ENCODE results near the gene PKMYT1. TPM values are rescaled to one million over a fixed set of nuclear protein-coding genes. Genes with fewer than 3 reads are reported as not detected.

Gene PKMYT1
- total and polyA plus RNA-seq, 7 experiments from 2014 or later: 0.93 to 89.1 TPM; not detected in 5

DNA sequence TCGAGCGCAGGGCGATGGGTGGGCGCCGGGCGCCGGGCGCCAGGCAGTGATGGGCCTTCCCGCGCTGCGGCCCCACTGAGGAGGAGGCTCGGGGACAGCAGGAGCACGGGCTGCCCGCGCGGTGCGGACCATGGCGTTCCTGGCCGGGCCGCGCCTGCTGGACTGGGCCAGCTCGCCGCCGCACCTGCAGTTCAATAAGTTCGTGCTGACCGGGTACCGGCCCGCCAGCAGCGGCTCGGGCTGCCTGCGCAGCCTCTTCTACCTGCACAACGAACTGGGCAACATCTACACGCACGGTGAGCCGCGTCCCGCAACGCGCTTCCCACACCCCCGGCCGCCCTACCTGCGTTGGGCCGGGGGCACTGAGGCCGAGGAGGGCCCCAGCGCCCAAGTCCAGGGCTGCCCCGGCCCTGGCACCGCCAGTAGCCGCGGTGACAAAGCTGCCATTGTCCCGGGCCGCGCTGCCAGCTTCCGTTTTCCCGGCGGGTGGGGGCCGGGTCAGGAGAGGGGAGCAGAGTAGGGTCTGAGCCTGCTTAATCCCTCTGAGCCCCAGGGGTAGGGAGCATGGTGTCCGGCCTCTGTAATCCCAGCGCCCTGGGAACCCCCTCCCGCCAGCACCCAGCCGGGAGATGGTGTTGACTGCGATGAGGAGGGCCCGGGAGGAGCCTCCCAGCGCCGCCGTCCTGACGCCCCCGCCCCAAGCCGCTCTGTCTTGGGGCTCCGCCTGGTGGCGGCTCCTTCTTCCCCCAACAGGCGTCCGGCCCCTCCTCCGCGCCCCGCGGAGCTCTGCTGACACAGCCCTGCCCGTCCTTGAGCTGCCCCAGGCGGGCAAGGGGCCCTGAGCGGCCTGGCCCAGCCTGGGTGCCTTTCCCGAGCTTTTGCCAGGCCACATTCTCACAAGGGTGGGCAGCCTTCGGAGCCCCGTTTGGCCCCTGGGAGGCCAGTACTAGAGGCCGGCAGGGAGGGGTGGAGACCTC lies 10.4 kb downstream of the PKMYT1 start:
- DNase-seq: peak in 8 of 9 donors; percentile 35 to 91 (median 48)
- Histone ChIP-seq H3K36me3 (ENCODE audit: control insufficient read depth in 2 of 3, insufficient read depth in 3 of 3, low read length in 3 of 3) (no peaks in the 10 kb centered on the region), H3K4me1 (ENCODE audit: control insufficient read depth in 2 of 2, insufficient read depth in 2 of 2, low read length in 2 of 2) (peaks cover 10 to 19% of the 10 kb centered on the region in 2 donors), H3K27me3 (ENCODE audit: control insufficient read depth in 2 of 2, insufficient read depth in 2 of 2, low read length in 2 of 2) (peaks cover 0 to 23% of the 10 kb centered on the region in 2 donors), H3K27ac (ENCODE audit: low read depth, low read length) (no peak overlapping the region), H3K4me3 (ENCODE audit: low read length) (peak overlapping the region; percentile 64), H3K9me3 (ENCODE audit: control insufficient read depth in 2 of 3, low read length in 3 of 3) (no peaks in the 10 kb centered on the region)
- Mint-ChIP-seq H3K36me3 (peaks cover 0 to 1% (median 0%) of the 10 kb centered on the region in 5 donors), H3K9me3 (peaks cover 0 to 3% (median 0%) of the 10 kb centered on the region in 11 donors), H3K4me3 (peak overlapping the region in 9 of 10 donors; percentile 33 to 78 (median 55)), H3K27me3 (peaks cover 8 to 20% (median 11%) of the 10 kb centered on the region in 5 donors), H3K4me1 (peaks cover 10 to 30% (median 19%) of the 10 kb centered on the region in 7 donors), H3K27ac (peak overlapping the region in 1 of 9 donors; percentile 70)
- ChIA-PET CTCF (interaction anchor here (1.2 kb wide), 1 partner anchor 13 kb away, joined by 4 read pairs; no protein-coding TSS in a partner anchor), POLR2A (interaction anchor here (1.1 to 1.7 kb wide), 2 partner anchors 11 to 24 kb away, joined by 3 to 5 read pairs; no protein-coding TSS in a partner anchor)
- intact Hi-C loops (cut with micrococcal nuclease): loop anchor here (1.0 to 2.0 kb wide), 5 partner anchors 10 to 54 kb away; partner anchors contain the start of genes PKMYT1 (in 2 of the 2), THOC6 (in 2 of the 2) and TNFRSF12A (in 1 of the 2)
- peak; percentile 72 for ATAC-seq

GRCh38 chr16:2968738-2969544 lies 11.3 kb downstream of the PKMYT1 start, which contains the start of gene PAQR4:
TSS of gene PAQR4 (plus strand) at chr16:2969348. CDS start at chr16:2969675, 327 bp downstream.
- Mint-ChIP-seq H3K36me3 (peaks cover 0 to 1% (median 0%) of the 10 kb centered on the region in 5 donors), H3K9me3 (peaks cover 0 to 3% (median 0%) of the 10 kb centered on the region in 11 donors), H3K4me3 (peak within 1 kb of the TSS; percentile 59 to 80 (median 75)), H3K27me3 (peaks cover 10 to 26% (median 16%) of the 10 kb centered on the region in 5 donors), H3K27ac (peak within 1 kb of the TSS in 2 of 9 donors; percentile 16 to 70), H3K4me1 (peaks cover 10 to 32% (median 24%) of the 10 kb centered on the region in 7 donors)
- H3K27me3 ChIP-seq (ENCODE audit: control insufficient read depth in 2 of 2, insufficient read depth in 2 of 2, low read length in 2 of 2): peaks cover 0 to 28% of the 10 kb centered on the region in 2 donors
- ATAC-seq (peak; percentile 88), DNase-seq (peak; percentile 49 to 91 (median 71))
- H3K9me3 ChIP-seq (ENCODE audit: control insufficient read depth in 2 of 3, low read length in 3 of 3): no peaks in the 10 kb centered on the region
- H3K4me1 ChIP-seq (ENCODE audit: control insufficient read depth in 2 of 2, insufficient read depth in 2 of 2, low read length in 2 of 2): peaks cover 19 to 28% of the 10 kb centered on the region in 2 donors
- peak within 1 kb of the TSS; percentile 64 for H3K4me3 ChIP-seq (ENCODE audit: low read length)
- CTCF ChIA-PET: interaction anchor here (1.2 kb wide), 1 partner anchor 14 kb away, joined by 4 read pairs; no protein-coding TSS in a partner anchor
- H3K27ac ChIP-seq (ENCODE audit: low read depth, low read length): no peak within 1 kb of the TSS
- POLR2A ChIA-PET: interaction anchor here (1.1 to 1.7 kb wide), 2 partner anchors 12 to 23 kb away, joined by 3 to 5 read pairs; no protein-coding TSS in a partner anchor
- intact Hi-C loops (cut with micrococcal nuclease): loop anchor here (1.0 to 2.0 kb wide), 4 partner anchors 11 to 55 kb away; partner anchors contain the start of genes THOC6 (in 2 of the 2) and PKMYT1 (in 1 of the 2)
- no peaks in the 10 kb centered on the region for H3K36me3 ChIP-seq (ENCODE audit: control insufficient read depth in 2 of 3, insufficient read depth in 3 of 3, low read length in 3 of 3)

GRCh38 chr16:2968368-2968737 lies 11.9 kb downstream of the PKMYT1 start:
- peaks cover 0 to 1% (median 0%) of the 10 kb centered on the region in 5 donors for H3K36me3 Mint-ChIP-seq
- Histone ChIP-seq H3K4me1 (ENCODE audit: control insufficient read depth in 2 of 2, insufficient read depth in 2 of 2, low read length in 2 of 2) (peaks cover 19 to 32% of the 10 kb centered on the region in 2 donors), H3K4me3 (ENCODE audit: low read length) (peak overlapping the region; percentile 64), H3K27ac (ENCODE audit: low read depth, low read length) (no peak overlapping the region), H3K9me3 (ENCODE audit: control insufficient read depth in 2 of 3, low read length in 3 of 3) (no peaks in the 10 kb centered on the region), H3K36me3 (ENCODE audit: control insufficient read depth in 2 of 3, insufficient read depth in 3 of 3, low read length in 3 of 3) (no peaks in the 10 kb centered on the region), H3K27me3 (ENCODE audit: control insufficient read depth in 2 of 2, insufficient read depth in 2 of 2, low read length in 2 of 2) (peaks cover 0 to 28% of the 10 kb centered on the region in 2 donors)
- DNase-seq (no peak), ATAC-seq (no peak)
- intact Hi-C loops (cut with micrococcal nuclease): loop anchor here in 1 of 2 donors (2.0 kb wide), 1 partner anchor 34 kb away; no protein-coding TSS in a partner anchor
- ChIA-PET CTCF (no interaction called here), POLR2A (interaction anchor here (4.0 kb wide), 1 partner anchor 14 kb away, joined by 17 read pairs; no protein-coding TSS in a partner anchor)
- peak overlapping the region; percentile 59 to 80 (median 75) for H3K4me3 Mint-ChIP-seq
- H3K27me3 Mint-ChIP-seq: peaks cover 10 to 31% (median 16%) of the 10 kb centered on the region in 5 donors
- no peak overlapping the region for H3K27ac Mint-ChIP-seq
- peaks cover 0 to 3% (median 0%) of the 10 kb centered on the region in 11 donors for H3K9me3 Mint-ChIP-seq
- H3K4me1 Mint-ChIP-seq: peaks cover 10 to 32% (median 25%) of the 10 kb centered on the region in 7 donors

GRCh38 chr16:2967721-2968161 lies 12.5 kb downstream of the PKMYT1 start:
- Mint-ChIP-seq H3K36me3 (peaks cover 0 to 1% (median 0%) of the 10 kb centered on the region in 5 donors), H3K4me3 (peak overlapping the region; percentile 48 to 80 (median 70)), H3K27me3 (peaks cover 10 to 34% (median 16%) of the 10 kb centered on the region in 5 donors), H3K9me3 (peaks cover 0 to 3% (median 0%) of the 10 kb centered on the region in 11 donors), H3K27ac (no peak overlapping the region), H3K4me1 (peaks cover 10 to 32% (median 26%) of the 10 kb centered on the region in 7 donors)
- DNase-seq: no peak
- Histone ChIP-seq H3K27ac (ENCODE audit: low read depth, low read length) (no peak overlapping the region), H3K9me3 (ENCODE audit: control insufficient read depth in 2 of 3, low read length in 3 of 3) (no peaks in the 10 kb centered on the region), H3K4me3 (ENCODE audit: low read length) (no peak overlapping the region), H3K27me3 (ENCODE audit: control insufficient read depth in 2 of 2, insufficient read depth in 2 of 2, low read length in 2 of 2) (peaks cover 0 to 28% of the 10 kb centered on the region in 2 donors), H3K4me1 (ENCODE audit: control insufficient read depth in 2 of 2, insufficient read depth in 2 of 2, low read length in 2 of 2) (peaks cover 19 to 32% of the 10 kb centered on the region in 2 donors), H3K36me3 (ENCODE audit: control insufficient read depth in 2 of 3, insufficient read depth in 3 of 3, low read length in 3 of 3) (no peaks in the 10 kb centered on the region)
- intact Hi-C loops (cut with micrococcal nuclease): loop anchor here in 1 of 2 donors (2.0 kb wide), 1 partner anchor 35 kb away; no protein-coding TSS in a partner anchor
- CTCF ChIA-PET: no interaction called here
- ATAC-seq: no peak
- POLR2A ChIA-PET: interaction anchor here (4.0 kb wide), 1 partner anchor 14 kb away, joined by 17 read pairs; no protein-coding TSS in a partner anchor

DNA sequence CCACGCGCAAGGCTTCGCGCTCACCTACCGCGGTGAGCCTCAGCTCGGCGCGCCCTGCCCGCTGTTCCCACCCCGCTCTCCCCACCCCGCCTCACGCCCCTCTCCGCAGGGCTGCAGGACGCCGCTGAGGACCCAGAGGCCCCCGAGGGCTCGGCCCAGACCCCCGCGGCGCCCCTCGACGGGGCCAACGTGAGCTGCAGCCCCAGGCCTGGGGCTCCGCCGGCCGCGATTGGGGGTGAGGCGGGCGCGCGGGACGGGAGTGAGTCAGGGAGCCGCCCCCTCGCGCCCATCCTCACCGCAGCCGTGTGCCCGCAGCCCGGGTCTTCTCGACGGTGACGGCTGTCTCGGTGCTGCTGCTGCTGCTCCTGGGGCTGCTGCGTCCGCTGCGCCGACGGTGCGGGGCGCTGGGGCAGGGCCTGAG lies 13.0 kb downstream of the PKMYT1 start:
- H3K27ac Mint-ChIP-seq: no peak overlapping the region
- H3K4me1 Mint-ChIP-seq: peaks cover 10 to 33% (median 26%) of the 10 kb centered on the region in 7 donors
- H3K36me3 Mint-ChIP-seq: peaks cover 0 to 1% (median 0%) of the 10 kb centered on the region in 5 donors
- H3K9me3 ChIP-seq (ENCODE audit: control insufficient read depth in 2 of 3, low read length in 3 of 3): no peaks in the 10 kb centered on the region
- H3K4me1 ChIP-seq (ENCODE audit: control insufficient read depth in 2 of 2, insufficient read depth in 2 of 2, low read length in 2 of 2): peaks cover 19 to 33% of the 10 kb centered on the region in 2 donors
- H3K4me3 Mint-ChIP-seq: peak overlapping the region in 3 of 10 donors; percentile 21 to 78 (median 48)
- POLR2A ChIA-PET: interaction anchor here (4.0 kb wide), 1 partner anchor 15 kb away, joined by 17 read pairs; no protein-coding TSS in a partner anchor
- CTCF ChIA-PET: no interaction called here
- ATAC-seq: no peak
- peaks cover 10 to 37% (median 16%) of the 10 kb centered on the region in 5 donors for H3K27me3 Mint-ChIP-seq
- no peaks in the 10 kb centered on the region for H3K36me3 ChIP-seq (ENCODE audit: control insufficient read depth in 2 of 3, insufficient read depth in 3 of 3, low read length in 3 of 3)
- H3K27me3 ChIP-seq (ENCODE audit: control insufficient read depth in 2 of 2, insufficient read depth in 2 of 2, low read length in 2 of 2): peaks cover 1 to 28% of the 10 kb centered on the region in 2 donors
- no peak for DNase-seq
- H3K4me3 ChIP-seq (ENCODE audit: low read length): no peak overlapping the region
- no peak overlapping the region for H3K27ac ChIP-seq (ENCODE audit: low read depth, low read length)
- intact Hi-C loops (cut with micrococcal nuclease): no loop called here
- H3K9me3 Mint-ChIP-seq: peaks cover 0 to 3% (median 0%) of the 10 kb centered on the region in 11 donors
